Measurements from ENCODE around the gene G6PC1. TPM values are rescaled to one million over a fixed set of nuclear protein-coding genes. Genes with fewer than 3 reads are reported as not detected.
"Not testable (repeated sequence)": the region's sequence is repeated elsewhere in the genome, so short reads cannot be mapped to it uniquely, and the experiment has no call there.

Gene G6PC1
- not detected for total RNA-seq
- long read RNA-seq, result 0 reads

- DNase-seq (no peak), ATAC-seq (no peak)
- no peak within 1 kb of the TSS for H3K27ac ChIP-seq
- no peaks in the 10 kb centered on the region for H3K36me3 ChIP-seq
- intact Hi-C loops (cut with DNase I), result no loop called here
- H3K27me3 ChIP-seq, result no peaks in the 10 kb centered on the region
- H3K9me3 ChIP-seq, result no peaks in the 10 kb centered on the region
- H3K4me1 ChIP-seq, result no peaks in the 10 kb centered on the region
- TF ChIP-seq CTCF (IDR thresholded peaks at IDR 0.05), result no peak
- H3K4me3 ChIP-seq, result no peak within 1 kb of the TSS
Measured at GRCh38 chr17:42900460-42901331, at the start of gene G6PC1. Gene G6PC1 (plus strand): TSS chr17:42900799. CDS start chr17:42900877, 78 bp downstream.

GRCh38 chr17:42850954-42851353, 49.6 kb upstream of the G6PC1 start, which contains the start of gene AOC3:
Gene AOC3 (plus strand): TSS chr17:42851199. CDS start chr17:42851344, 145 bp downstream.
- no peak for TF ChIP-seq CTCF (IDR thresholded peaks at IDR 0.05)
- intact Hi-C loops (cut with DNase I), result no loop called here
- H3K36me3 ChIP-seq, result no peaks in the 10 kb centered on the region
- H3K9me3 ChIP-seq, result no peaks in the 10 kb centered on the region
- DNase-seq, result no peak
- peak; percentile 19 for ATAC-seq
- peak within 1 kb of the TSS; percentile 53 for H3K4me3 ChIP-seq
- H3K27me3 ChIP-seq, result no peaks in the 10 kb centered on the region
- H3K27ac ChIP-seq, result peak within 1 kb of the TSS; percentile 85
- peaks cover 15% of the 10 kb centered on the region for H3K4me1 ChIP-seq

GRCh38 chr17:42851371-42852240, 49.0 kb upstream of the G6PC1 start:
- peak; percentile 52 for DNase-seq
- Histone ChIP-seq H3K4me1 (peaks cover 15% of the 10 kb centered on the region), H3K27ac (peak overlapping the region; percentile 85), H3K4me3 (peak overlapping the region; percentile 53)
- ATAC-seq; H3K27me3 ChIP-seq; intact Hi-C loops (cut with DNase I); H3K9me3 ChIP-seq; H3K36me3 ChIP-seq: not testable (repeated sequence)

- H3K27me3 ChIP-seq, result no peaks in the 10 kb centered on the region
- H3K36me3 ChIP-seq, result no peaks in the 10 kb centered on the region
- intact Hi-C loops (cut with DNase I), result no loop called here
- H3K9me3 ChIP-seq, result no peaks in the 10 kb centered on the region
- no peak for TF ChIP-seq CTCF (IDR thresholded peaks at IDR 0.05)
- peak overlapping the region; percentile 85 for H3K27ac ChIP-seq
- H3K4me1 ChIP-seq, result peaks cover 11% of the 10 kb centered on the region
- DNase-seq (peak; percentile 33), ATAC-seq (no peak)
- H3K4me3 ChIP-seq, result peak overlapping the region; percentile 53
Measured at GRCh38 chr17:42852351-42852750, 48.2 kb upstream of the G6PC1 start.

- no peak for TF ChIP-seq CTCF (IDR thresholded peaks at IDR 0.05)
- ATAC-seq (peak; percentile 5), DNase-seq (peak; percentile 40)
- peak overlapping the region; percentile 53 for H3K4me3 ChIP-seq
- H3K4me1 ChIP-seq, result peaks cover 11% of the 10 kb centered on the region
- H3K27me3 ChIP-seq, result no peaks in the 10 kb centered on the region
- H3K27ac ChIP-seq, result peak overlapping the region; percentile 85
- intact Hi-C loops (cut with DNase I), result no loop called here
- no peaks in the 10 kb centered on the region for H3K36me3 ChIP-seq
- no peaks in the 10 kb centered on the region for H3K9me3 ChIP-seq
Measured at GRCh38 chr17:42853004-42853403, 47.6 kb upstream of the G6PC1 start.

Data from upper lobe of right lung (tissue), 1 donor.